CD4-positive, alpha-beta T cell (primary cell): Measurements from ENCODE around the gene NUBPL. TPM values are rescaled to one million over a fixed set of nuclear protein-coding genes. Genes with fewer than 3 reads are reported as not detected.
"Not testable (repeated sequence)": the region's sequence is repeated elsewhere in the genome, so short reads cannot be mapped to it uniquely, and the experiment has no call there.

Source experiments
- ATAC-seq: fragments of 200-7000 bp; cut with Tn5 transposase; one replicate; pipeline ENCODE4 v1.10.0; 2022; ENCODE audit warnings: mild to moderate bottlenecking; ENCODE audit not compliant: poor library complexity
- CTCF ChIA-PET: fragments of 350-600 bp; sonication (Branson Sonifier 250); formaldehyde crosslinking; loops from one replicate; lab custom pipeline; 2021; ENCODE audit warnings: antibody characterized with exemption, inconsistent platforms; lab: Charles Lee
- POLR2A ChIA-PET: fragments of 350-600 bp; sonication (Branson Sonifier 250); formaldehyde crosslinking; loops from one replicate; lab custom pipeline; 2021; ENCODE audit warnings: antibody characterized with exemption, inconsistent platforms; lab: Charles Lee
- DNase-seq, 14 experiments: peaks; one replicate each; pipeline ENCODE4 v3.0.0-alpha.2; 2013 to 2020; ENCODE audit warnings: mixed read lengths in 2 of 14
- H3K27ac ChIP-seq, 2 donors: one replicate each; pipeline versions ENCODE4 v1.5.1 to v1.7.0; 2013; ENCODE audit warnings: low read length in 2 of 2, low read depth in 1 of 2, mild to moderate bottlenecking in 1 of 2
- H3K27me3 ChIP-seq, 2 experiments: 1 replicate in 1 of 2; 2 replicates in 1 of 2; pipeline versions ENCODE4 v1.6.1 to v1.7.0; 2013; ENCODE audit warnings: low read length in 2 of 2, control low read depth in 1 of 2, mild to moderate bottlenecking in 1 of 2, moderate library complexity in 1 of 2; ENCODE audit not compliant: insufficient read depth in 2 of 2, control insufficient read depth in 1 of 2
- H3K36me3 ChIP-seq: one replicate; pipeline ENCODE4 v1.6.1; 2013; ENCODE audit warnings: low read length, control low read depth; ENCODE audit not compliant: insufficient read depth
- H3K4me1 ChIP-seq: one replicate; pipeline ENCODE4 v1.6.1; 2013; ENCODE audit warnings: low read length, control low read depth; ENCODE audit not compliant: insufficient read depth
- H3K4me3 ChIP-seq: one replicate; pipeline ENCODE4 v1.5.1; 2013; ENCODE audit warnings: mild to moderate bottlenecking, low read length, moderate library complexity
- H3K9me3 ChIP-seq, 2 experiments: 1 replicate in 1 of 2; 2 replicates in 1 of 2; pipeline versions ENCODE4 v1.6.1 to v1.7.0; 2013; ENCODE audit warnings: low read length in 2 of 2, mild to moderate bottlenecking in 2 of 2, control low read depth in 1 of 2, moderate library complexity in 1 of 2; ENCODE audit not compliant: control insufficient read depth in 1 of 2, insufficient read depth in 1 of 2
- H3K27ac Mint-ChIP-seq: one replicate; pipeline ENCODE4 v1.8.0; 2020; ENCODE audit warnings: mixed read lengths
- H3K27me3 Mint-ChIP-seq: one replicate; pipeline ENCODE4 v1.8.0; 2021; ENCODE audit warnings: mixed read lengths
- H3K36me3 Mint-ChIP-seq: one replicate; pipeline ENCODE4 v1.8.0; 2021; ENCODE audit warnings: low read depth, mixed read lengths
- H3K4me1 Mint-ChIP-seq: one replicate; pipeline ENCODE4 v1.8.0; 2021; ENCODE audit warnings: low read depth, mixed read lengths
- H3K4me3 Mint-ChIP-seq: one replicate; pipeline ENCODE4 v1.8.0; 2020; ENCODE audit warnings: mild to moderate bottlenecking, mixed read lengths
- H3K9me3 Mint-ChIP-seq: one replicate; pipeline ENCODE4 v1.8.0; 2020; ENCODE audit warnings: mixed read lengths
- intact Hi-C, 2 experiments: fragments of 100-400 bp; cut with DNase I in 1 of 2; cut with micrococcal nuclease in 1 of 2; formaldehyde crosslinking; loops; one replicate each; pipeline versions ENCODE4 v1.15.1 to v1.9.0; 2023 to 2025; cut with DNase I, micrococcal nuclease
- total RNA-seq, 174 experiments: library from RNA in 2 of 174; stranded (reverse) in 2 of 174; gene quantifications; one replicate each; pipeline ENCODE4 v1.2.3 and lab custom pipeline; 2021 to 2026
- TF ChIP-seq, protein P1 (sequence below): fragments of 200-600 bp; IDR thresholded peaks from one replicate; pipeline ENCODE4 v1.8.0; 2022; ENCODE audit warnings: antibody characterized with exemption, mild to moderate bottlenecking

NUBPL gene
- total RNA-seq, 2 experiments from 2014 or later = 7.2 to 8.2 TPM

DNA sequence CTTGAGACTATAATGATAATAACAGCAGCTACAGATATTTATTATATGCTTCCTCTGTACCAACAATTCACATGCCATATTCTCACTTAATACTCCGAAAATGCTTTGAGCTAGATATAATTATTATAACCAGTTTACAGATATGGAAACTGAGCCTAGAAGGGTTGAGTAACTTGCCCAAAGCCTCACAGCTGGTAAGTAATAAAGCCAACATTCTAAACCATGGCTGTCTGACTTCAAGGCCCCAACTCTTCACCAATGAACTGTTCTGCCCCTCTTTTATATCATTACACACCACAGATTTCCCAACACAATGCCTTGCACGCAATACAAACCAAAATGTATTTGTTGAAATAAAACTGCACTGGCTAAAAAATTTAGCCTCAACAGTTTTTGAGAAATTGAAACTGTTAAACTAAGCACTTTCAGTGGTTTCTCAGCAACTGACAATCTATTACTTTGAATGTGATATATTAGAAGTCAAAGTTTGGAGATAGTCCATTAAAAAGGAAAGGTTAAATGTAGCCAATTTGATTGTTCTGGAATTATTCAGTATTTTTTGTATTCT is 293.4 kb downstream of the NUBPL start:
- Histone ChIP-seq H3K27me3 (no peaks in the 10 kb centered on the region), H3K4me1 (no peaks in the 10 kb centered on the region)

DNA sequence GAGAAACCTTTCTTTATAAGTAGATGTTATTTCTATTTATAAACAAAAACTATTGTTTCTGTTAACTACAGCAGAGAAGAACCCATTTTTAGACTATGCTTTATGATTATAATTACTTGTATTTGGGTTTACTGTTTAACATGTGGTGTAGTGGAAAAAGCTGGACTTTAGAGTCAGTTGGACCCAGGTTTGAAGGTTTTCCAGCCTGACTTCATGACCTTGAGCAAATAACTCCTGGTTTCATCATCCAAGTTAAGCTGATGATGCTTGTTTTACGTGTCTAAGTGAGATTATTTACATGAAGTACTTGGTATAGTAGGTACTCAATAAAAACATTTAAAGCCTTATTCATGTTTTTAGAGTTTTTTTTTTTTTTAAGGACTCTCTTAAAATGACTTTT is 294.1 kb downstream of the NUBPL start:
- H3K9me3 ChIP-seq = peaks cover 0 to 4% of the 10 kb centered on the region in 2 experiments
- no peaks in the 10 kb centered on the region for H3K27me3 ChIP-seq
- POLR2A ChIA-PET = no interaction called here
- Mint-ChIP-seq H3K27me3 (no peaks in the 10 kb centered on the region), H3K36me3 (peaks cover 93% of the 10 kb centered on the region), H3K9me3 (peaks cover 12% of the 10 kb centered on the region), H3K4me3 (no peak overlapping the region), H3K4me1 (no peaks in the 10 kb centered on the region), H3K27ac (no peak overlapping the region)
- no peaks in the 10 kb centered on the region for H3K4me1 ChIP-seq
- H3K27ac ChIP-seq = no peak overlapping the region
- H3K4me3 ChIP-seq = no peak overlapping the region
- TF ChIP-seq, protein P1, sequence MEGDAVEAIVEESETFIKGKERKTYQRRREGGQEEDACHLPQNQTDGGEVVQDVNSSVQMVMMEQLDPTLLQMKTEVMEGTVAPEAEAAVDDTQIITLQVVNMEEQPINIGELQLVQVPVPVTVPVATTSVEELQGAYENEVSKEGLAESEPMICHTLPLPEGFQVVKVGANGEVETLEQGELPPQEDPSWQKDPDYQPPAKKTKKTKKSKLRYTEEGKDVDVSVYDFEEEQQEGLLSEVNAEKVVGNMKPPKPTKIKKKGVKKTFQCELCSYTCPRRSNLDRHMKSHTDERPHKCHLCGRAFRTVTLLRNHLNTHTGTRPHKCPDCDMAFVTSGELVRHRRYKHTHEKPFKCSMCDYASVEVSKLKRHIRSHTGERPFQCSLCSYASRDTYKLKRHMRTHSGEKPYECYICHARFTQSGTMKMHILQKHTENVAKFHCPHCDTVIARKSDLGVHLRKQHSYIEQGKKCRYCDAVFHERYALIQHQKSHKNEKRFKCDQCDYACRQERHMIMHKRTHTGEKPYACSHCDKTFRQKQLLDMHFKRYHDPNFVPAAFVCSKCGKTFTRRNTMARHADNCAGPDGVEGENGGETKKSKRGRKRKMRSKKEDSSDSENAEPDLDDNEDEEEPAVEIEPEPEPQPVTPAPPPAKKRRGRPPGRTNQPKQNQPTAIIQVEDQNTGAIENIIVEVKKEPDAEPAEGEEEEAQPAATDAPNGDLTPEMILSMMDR = no peak
- no peak for DNase-seq
- intact Hi-C loops = no loop called here
- H3K36me3 ChIP-seq = no peaks in the 10 kb centered on the region
- CTCF ChIA-PET = no interaction called here
- no peak for ATAC-seq

More for the DNA sequence above, 293.4 kb downstream of the NUBPL start:
- Histone ChIP-seq H3K4me3 (no peak overlapping the region), H3K27ac (no peak overlapping the region), H3K36me3 (no peaks in the 10 kb centered on the region), H3K9me3 (peaks cover 0 to 4% of the 10 kb centered on the region in 2 experiments)
- Mint-ChIP-seq H3K27ac (no peak overlapping the region), H3K4me1 (no peaks in the 10 kb centered on the region), H3K36me3 (peaks cover 96% of the 10 kb centered on the region), H3K4me3 (no peak overlapping the region), H3K9me3 (peaks cover 12% of the 10 kb centered on the region), H3K27me3 (no peaks in the 10 kb centered on the region)
- intact Hi-C loops = no loop called here
- ATAC-seq = no peak
- TF ChIP-seq, protein P1 = no peak
- ChIA-PET POLR2A (no interaction called here), CTCF (no interaction called here)
- no peak for DNase-seq

DNA sequence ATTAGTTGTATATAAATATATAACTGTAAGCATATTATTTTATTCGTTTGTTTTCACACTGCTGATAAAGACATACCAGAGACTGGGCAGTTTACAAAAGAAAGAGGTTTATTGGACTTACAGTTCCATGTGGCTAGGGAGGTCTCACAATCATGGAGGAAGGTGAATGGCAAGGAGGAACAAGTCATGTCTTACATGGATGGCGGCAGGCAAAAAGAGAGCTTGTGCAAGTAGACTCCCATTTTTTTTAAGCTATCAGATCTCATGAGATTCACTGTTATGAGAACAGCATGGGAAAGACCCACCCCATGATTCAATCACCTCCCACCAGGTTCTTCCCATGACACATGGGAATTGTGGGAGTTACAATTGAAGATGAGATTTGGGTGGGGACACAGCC is 294.8 kb downstream of the NUBPL start:
- H3K9me3 ChIP-seq, CTCF ChIA-PET, ATAC-seq, H3K27me3 ChIP-seq, H3K27ac ChIP-seq, DNase-seq, H3K4me1 ChIP-seq, H3K27ac Mint-ChIP-seq, H3K36me3 ChIP-seq, intact Hi-C loops, POLR2A ChIA-PET, H3K27me3 Mint-ChIP-seq, H3K4me1 Mint-ChIP-seq, H3K4me3 ChIP-seq, H3K4me3 Mint-ChIP-seq: not testable (repeated sequence)
- peaks cover 14% of the 10 kb centered on the region for H3K9me3 Mint-ChIP-seq
- peaks cover 95% of the 10 kb centered on the region for H3K36me3 Mint-ChIP-seq

DNA sequence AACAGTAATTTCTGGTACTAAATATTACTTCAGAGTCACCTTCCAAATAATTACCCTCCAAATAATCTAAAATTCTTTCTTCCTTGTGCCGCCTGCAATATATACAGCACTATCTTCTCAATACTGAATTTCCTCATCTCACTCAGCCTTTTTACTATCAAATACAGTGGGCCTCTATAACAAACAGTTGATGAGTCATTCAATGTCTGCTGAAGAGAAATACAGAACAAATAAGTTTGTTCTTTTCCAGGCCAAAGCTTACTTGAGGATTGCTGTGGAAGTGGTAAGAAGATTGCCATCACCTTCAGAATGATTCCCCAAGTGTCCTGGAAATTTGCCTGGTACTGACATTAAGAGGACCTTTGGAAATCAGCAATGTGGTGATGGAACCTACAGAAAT is 297.7 kb downstream of the NUBPL start:
- CTCF ChIA-PET = no interaction called here
- peaks cover 82% of the 10 kb centered on the region for H3K36me3 Mint-ChIP-seq

More for the DNA sequence above, 297.7 kb downstream of the NUBPL start:
- Histone ChIP-seq H3K36me3 (no peaks in the 10 kb centered on the region), H3K27me3 (no peaks in the 10 kb centered on the region), H3K4me1 (no peaks in the 10 kb centered on the region), H3K4me3 (no peak overlapping the region), H3K9me3 (peaks cover 5 to 7% of the 10 kb centered on the region in 2 experiments), H3K27ac (no peak overlapping the region)
- no peaks in the 10 kb centered on the region for H3K27me3 Mint-ChIP-seq
- DNase-seq = no peak
- TF ChIP-seq, protein P1 = no peak
- ATAC-seq = no peak
- peaks cover 22% of the 10 kb centered on the region for H3K9me3 Mint-ChIP-seq
- POLR2A ChIA-PET = no interaction called here
- no peak overlapping the region for H3K27ac Mint-ChIP-seq
- intact Hi-C loops = no loop called here
- H3K4me1 Mint-ChIP-seq = no peaks in the 10 kb centered on the region
- no peak overlapping the region for H3K4me3 Mint-ChIP-seq
